ENCODE results near the gene CCDC27.

Gene CCDC27

GRCh38 chr1:3718764-3719163, 33.5 kb upstream of the CCDC27 start:
- no peak for DNase-seq

- DNase-seq: no peak
Measured at GRCh38 chr1:3721955-3722465, 30.2 kb upstream of the CCDC27 start.

GRCh38 chr1:3722846-3723245, 29.4 kb upstream of the CCDC27 start:
- no peak for DNase-seq

DNA sequence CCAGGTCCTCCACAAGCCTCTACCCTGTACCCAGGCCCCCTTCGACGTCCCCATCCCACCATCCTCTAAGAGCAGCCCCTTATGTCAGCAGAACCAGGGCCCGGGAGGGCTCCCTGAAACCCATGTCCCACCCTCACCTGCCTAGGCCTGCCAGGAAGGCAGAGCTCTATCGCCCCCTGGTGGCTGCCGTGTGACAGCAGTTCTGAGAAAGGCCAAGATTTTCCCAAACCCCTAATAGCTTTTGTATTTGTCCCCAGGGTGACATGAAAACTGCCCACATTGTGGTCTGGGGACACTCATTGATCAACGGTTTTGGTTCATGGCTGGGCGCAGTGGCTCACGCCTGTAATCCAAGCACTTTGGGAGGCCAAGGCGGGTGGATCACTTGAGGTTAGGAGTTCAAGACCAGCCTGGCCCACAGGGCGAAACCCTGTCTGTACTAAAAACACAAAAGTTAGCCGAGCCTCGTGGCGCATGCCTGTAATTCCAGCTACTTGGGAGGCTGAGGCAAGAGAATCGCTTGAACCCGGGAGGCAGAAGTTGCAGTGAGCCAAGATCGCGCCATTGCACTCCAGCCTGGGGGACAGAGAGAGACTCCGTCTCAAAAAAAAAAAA, 27.7 kb upstream of the CCDC27 start:
- peak; percentile 74 for DNase-seq

DNA sequence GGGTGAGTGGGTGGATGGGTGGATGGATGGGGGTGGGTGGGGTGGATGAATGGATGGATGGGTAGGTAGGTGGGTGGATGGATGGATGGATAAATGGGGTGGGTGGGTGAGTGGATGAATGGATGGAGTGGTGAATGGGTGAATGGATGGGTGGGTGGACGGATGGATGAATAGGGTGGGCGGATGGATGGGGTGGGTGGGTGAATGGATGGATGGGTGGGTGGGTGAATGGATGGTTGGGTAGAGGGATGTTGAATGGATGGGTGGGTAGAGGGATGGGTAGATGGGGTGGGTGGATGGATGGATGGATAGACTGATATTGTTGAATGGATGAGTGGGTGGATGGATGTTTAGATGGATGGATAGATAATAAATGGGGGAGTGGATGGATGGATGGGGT, 26.9 kb upstream of the CCDC27 start:
- no peak for DNase-seq

DNA sequence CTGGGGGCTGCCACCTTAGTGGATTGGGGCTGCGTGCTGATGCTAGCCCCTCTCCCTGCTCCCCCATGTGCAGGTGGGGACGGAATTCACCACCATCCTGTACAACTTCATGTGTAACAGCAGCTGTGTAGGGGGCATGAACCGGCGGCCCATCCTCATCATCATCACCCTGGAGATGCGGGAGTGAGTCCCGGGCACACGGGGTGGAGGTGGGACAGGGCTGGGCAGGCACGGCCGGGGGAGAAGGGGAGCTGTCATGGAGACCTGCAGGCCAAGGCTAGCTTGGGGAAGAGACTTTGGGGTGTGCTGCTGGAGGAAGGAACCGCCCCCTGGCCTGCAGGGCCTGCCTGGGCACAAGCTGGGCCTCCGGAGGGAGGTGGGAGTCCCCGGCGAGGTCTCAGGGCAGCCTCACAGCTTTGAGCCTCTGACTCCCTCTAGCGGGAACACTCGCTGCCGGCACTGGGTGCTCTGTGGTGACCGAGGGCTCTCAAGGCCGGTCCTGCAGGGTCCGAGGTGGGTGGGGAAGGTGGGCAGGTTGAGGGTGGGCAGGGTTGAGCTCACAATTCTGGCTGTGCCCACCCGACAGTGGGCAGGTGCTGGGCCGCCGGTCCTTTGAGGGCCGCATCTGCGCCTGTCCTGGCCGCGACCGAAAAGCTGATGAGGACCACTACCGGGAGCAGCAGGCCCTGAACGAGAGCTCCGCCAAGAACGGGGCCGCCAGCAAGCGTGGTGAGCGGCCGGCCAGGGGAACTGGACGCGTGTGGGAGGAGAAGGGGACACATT, 25.0 kb upstream of the CCDC27 start:
- no peak for DNase-seq

DNA sequence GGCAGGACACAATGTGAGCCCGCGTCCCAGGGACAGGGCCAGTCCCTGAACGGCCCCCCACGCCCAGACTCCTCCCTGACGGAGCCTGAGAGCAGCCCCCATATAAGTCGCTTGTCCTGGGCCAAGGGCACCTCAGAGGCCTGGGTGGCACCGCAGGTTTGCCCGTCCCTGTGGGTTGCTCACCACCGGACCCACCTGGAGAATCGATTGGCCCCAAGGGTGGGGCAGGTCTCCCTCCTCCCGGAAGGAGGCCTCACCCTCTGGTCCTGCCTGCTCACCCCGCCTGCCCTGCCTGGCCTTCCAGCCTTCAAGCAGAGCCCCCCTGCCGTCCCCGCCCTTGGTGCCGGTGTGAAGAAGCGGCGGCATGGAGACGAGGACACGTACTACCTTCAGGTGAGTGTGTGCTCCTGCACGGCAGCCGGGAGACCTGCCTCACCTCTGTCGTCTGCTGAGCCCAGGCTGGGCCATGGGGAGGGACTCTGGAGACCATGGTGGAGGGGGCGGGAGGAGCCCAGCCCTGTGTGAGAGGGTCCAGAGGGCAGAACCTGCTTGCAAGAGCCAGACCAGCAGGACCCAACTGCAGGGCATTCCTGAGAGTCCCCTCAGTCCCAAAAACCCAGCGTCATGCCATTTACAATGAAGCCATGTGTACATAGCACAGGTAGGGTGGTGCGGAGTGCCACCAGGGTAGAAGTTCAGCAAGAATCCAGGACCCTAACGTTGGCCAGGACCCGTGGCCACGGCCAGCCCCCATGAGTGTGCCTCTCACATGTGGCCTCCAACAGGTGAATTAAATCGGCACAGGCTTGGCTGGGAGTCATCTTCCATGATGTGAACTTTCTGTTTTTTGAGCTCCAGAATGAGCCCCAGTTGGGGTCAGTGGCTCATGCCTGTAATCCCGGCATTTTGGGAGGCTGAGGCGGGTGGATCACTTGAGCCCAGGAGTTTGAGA, 24.1 kb upstream of the CCDC27 start:
- DNase-seq: no peak

- DNase-seq: no peak
Measured at GRCh38 chr1:3729594-3730542, 22.4 kb upstream of the CCDC27 start.

DNA sequence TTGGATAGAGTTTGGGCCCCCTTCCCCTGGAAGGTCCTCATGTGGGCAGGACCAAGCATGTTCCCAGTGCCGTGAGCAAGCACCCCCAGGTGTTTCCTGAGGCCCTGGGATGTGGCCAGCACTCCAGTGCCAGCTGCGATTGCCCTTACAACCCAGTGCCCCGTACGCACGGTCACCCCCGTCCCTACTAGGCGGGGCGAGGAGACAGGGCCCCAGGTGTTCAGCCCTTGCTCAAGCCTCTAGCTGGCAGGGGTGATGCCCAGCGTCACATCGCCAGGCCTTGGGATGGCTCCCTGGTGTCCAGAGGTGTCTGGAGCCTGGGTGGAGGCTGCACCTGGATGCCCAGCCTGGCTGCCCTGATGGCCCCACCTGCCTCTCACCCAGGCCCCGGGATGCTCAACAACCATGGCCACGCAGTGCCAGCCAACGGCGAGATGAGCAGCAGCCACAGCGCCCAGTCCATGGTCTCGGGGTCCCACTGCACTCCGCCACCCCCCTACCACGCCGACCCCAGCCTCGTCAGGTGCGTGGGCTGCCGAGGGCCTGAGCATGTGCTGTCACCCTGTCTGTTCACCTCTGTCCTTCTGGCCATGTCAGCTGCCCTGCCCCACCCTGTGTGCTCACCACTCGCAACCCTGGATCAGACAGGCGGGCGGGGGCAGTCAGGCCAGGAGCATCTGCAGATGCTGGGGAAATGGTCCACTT, 21.6 kb upstream of the CCDC27 start:
- no peak for DNase-seq

DNA sequence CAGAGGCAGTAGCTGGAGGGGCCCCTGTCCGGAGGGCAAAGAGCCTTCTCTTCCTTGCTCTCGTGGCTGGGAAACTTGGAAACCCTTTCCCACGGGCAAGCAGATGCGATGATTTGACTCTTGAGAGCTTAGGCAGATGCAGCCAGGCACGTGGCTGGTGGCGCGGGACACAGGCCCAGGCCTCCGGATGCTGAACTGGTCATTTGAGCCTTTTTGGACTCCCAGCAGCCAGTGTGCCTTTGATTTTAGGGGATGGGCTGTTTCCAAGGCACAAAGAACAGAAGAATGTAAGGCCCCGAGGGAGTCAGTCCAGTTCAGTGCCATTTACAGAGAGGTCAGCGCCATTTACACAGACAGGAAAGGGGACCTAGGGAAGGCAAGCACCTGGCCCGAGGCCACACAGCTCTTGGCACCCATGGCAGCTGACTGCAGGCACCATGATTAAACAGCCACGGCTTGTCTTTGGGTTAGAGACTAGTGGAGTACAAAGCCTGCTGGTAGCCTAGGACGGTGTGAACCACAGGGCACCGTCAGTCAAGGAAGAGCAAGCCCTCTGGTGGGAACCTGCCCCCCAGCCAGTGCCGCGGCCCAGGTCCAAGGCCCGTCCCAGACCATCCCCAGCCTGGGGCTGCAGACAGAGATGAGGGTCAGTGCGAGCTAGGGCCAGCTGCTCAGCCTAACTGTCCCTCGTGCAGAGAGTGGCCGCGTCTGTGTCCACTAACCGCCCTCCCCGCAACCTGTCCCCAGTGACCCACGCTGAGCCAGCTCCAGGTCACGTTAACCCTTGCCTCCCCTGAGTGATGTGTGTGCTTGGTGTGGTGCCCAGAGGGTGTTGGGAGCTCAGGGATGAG, 20.4 kb upstream of the CCDC27 start:
- DNase-seq: no peak

DNA sequence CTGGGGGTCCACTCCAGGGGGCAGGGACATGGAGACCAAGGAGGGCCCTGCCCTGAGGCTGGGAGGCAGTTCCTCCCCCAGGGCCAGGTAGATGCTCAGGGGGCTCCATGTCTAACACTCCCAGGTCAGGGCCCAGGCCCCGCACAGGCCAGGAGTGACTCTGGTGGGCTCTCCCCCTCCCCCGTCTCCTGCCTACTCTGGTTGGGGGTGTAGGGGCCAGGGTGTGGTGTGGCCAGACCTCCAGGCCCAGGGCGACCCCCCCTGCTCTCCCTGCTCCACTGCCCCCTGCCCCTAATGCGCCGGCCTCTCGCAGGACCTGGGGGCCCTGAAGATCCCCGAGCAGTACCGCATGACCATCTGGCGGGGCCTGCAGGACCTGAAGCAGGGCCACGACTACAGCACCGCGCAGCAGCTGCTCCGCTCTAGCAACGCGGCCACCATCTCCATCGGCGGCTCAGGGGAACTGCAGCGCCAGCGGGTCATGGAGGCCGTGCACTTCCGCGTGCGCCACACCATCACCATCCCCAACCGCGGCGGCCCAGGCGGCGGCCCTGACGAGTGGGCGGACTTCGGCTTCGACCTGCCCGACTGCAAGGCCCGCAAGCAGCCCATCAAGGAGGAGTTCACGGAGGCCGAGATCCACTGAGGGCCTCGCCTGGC, 19.7 kb upstream of the CCDC27 start:
- DNase-seq: no peak

DNA sequence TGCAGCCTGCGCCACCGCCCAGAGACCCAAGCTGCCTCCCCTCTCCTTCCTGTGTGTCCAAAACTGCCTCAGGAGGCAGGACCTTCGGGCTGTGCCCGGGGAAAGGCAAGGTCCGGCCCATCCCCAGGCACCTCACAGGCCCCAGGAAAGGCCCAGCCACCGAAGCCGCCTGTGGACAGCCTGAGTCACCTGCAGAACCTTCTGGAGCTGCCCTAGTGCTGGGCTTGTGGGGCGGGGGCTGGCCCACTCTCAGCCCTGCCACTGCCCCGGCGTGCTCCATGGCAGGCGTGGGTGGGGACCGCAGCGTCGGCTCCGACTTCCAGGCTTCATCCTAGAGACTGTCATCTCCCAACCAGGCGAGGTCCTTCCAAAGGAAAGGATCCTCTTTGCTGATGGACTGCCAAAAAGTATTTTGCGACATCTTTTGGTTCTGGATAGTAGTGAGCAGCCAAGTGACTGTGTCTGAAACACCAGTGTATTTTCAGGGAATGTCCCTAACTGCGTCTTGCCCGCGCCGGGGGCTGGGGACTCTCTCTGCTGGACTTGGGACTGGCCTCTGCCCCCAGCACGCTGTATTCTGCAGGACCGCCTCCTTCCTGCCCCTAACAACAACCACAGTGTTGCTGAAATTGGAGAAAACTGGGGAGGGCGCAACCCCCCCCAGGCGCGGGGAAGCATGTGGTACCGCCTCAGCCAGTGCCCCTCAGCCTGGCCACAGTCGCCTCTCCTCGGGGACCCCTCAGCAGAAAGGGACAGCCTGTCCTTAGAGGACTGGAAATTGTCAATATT, 19.0 kb upstream of the CCDC27 start:
- DNase-seq: no peak

DNA sequence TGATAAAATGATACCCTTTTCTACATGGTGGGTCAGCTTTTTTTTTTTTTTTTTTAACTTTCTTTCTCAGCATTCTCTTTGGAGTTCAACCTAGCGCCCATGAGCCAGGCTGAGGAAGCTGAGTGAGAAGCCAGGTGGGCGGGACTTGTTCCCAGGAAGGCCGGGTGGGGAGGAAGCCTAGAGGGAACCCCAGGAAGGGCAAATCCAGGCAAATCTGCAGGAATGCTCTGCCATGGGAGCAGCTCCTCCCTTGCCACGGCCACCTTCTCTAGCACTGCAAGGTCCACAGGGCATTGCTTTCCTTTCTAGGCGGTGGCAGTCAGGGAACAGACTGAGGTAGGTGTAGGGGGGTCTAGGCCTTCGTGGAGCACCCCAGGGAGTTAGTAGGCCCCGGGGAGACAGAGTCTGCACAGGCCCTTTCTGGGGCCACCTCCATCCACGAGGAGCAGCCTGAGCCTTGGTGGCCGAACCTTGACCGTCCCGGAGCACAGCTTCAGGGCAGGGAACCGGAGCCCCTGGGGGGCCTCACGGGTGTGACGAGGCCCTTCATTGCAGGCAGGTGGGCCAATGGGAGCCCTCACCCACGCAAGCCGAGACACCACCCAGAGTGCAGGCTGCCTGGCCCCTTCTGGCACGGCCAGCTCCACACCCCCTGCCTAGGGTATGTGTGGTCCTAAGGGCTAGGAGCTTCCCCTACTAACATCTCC, 18.2 kb upstream of the CCDC27 start:
- DNase-seq: no peak

GRCh38 chr1:3734602-3735001, 17.6 kb upstream of the CCDC27 start:
- DNase-seq: no peak

GRCh38 chr1:3735027-3735681, 17.1 kb upstream of the CCDC27 start:
- DNase-seq: no peak

- no peak for DNase-seq
Measured at GRCh38 chr1:3735688-3736087, 16.6 kb upstream of the CCDC27 start.

DNA sequence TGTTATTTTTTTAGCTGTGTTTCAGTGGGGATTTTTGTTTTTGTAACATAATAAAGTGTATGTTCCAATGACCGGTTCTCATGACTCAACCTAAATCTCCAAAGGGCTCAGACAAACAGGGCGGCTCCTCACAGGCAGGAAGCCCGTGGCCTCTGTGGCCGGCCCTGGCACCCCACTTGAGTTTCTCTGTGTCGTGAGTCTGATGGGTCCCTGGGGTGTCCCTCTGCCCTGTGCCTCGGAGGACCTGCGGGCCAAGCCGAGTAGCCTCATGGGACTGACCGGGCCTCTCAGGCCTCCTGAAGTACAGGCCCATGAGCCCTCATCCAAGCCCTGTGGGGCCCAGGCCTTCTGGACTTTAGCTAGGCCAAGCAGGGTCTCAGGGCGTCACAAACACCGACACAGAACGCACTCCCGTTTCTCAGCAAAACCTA, 16.1 kb upstream of the CCDC27 start:
- DNase-seq: no peak

GRCh38 chr1:3736708-3737107, 15.5 kb upstream of the CCDC27 start:
- no peak for DNase-seq

All from effector CD4-positive, alpha-beta T cell (primary cell).